ENCODE data around the gene KLHL33.

KLHL33 gene

GRCh38 chr14:20412876-20413743 is 22.9 kb downstream of the KLHL33 start, which contains the start of gene TEP1:
Gene TEP1 (minus strand): TSS chr14:20413501. CDS start chr14:20408439, 5,062 bp downstream.
- DNase-seq, result peak; percentile 87

- DNase-seq, result no peak
Observed at GRCh38 chr14:20412411-20412810, 23.6 kb downstream of the KLHL33 start.

GRCh38 chr14:20409226-20409625 is 26.7 kb downstream of the KLHL33 start:
- no peak for DNase-seq

GRCh38 chr14:20403521-20403920 is 32.4 kb downstream of the KLHL33 start:
- no peak for DNase-seq

- no peak for DNase-seq
Observed at GRCh38 chr14:20400965-20401593, 34.9 kb downstream of the KLHL33 start.

- no peak for DNase-seq
Observed at GRCh38 chr14:20400589-20400964, 35.4 kb downstream of the KLHL33 start.

GRCh38 chr14:20397511-20397910 is 38.5 kb downstream of the KLHL33 start:
- DNase-seq, result no peak

GRCh38 chr14:20391505-20391904 is 44.5 kb downstream of the KLHL33 start:
- no peak for DNase-seq

GRCh38 chr14:20388159-20388558 is 47.8 kb downstream of the KLHL33 start:
- no peak for DNase-seq

GRCh38 chr14:20387576-20387975 is 48.4 kb downstream of the KLHL33 start:
- DNase-seq, result no peak

- no peak for DNase-seq
Observed at GRCh38 chr14:20386276-20386855, 49.6 kb downstream of the KLHL33 start.

GRCh38 chr14:20384886-20385285 is 51.1 kb downstream of the KLHL33 start:
- DNase-seq, result no peak

- DNase-seq, result no peak
Observed at GRCh38 chr14:20384321-20384720, 51.6 kb downstream of the KLHL33 start.

GRCh38 chr14:20383636-20384035 is 52.3 kb downstream of the KLHL33 start:
- no peak for DNase-seq

GRCh38 chr14:20383032-20383431 is 52.9 kb downstream of the KLHL33 start:
- DNase-seq, result no peak

GRCh38 chr14:20382526-20382925 is 53.4 kb downstream of the KLHL33 start:
- DNase-seq, result no peak

GRCh38 chr14:20381341-20381740 is 54.6 kb downstream of the KLHL33 start:
- DNase-seq, result no peak

- DNase-seq, result no peak
Observed at GRCh38 chr14:20380681-20381080, 55.3 kb downstream of the KLHL33 start.

GRCh38 chr14:20379743-20380142 is 56.2 kb downstream of the KLHL33 start:
- DNase-seq, result no peak

- no peak for DNase-seq
Observed at GRCh38 chr14:20377171-20377570, 58.8 kb downstream of the KLHL33 start.

GRCh38 chr14:20376071-20376588 is 59.8 kb downstream of the KLHL33 start:
- no peak for DNase-seq

Data from NCI-H345 (cell line).